HepG2 (cell line): ENCODE data around the gene LYRM4. TPM values are rescaled to one million over a fixed set of nuclear protein-coding genes. Genes with fewer than 3 reads are reported as not detected.
A peak's percentile ranks its signal among the peaks of the same experiment; 100 is the strongest.

Experiments
- ATAC-seq: fragments of 200-7000 bp; cut with Tn5 transposase; 3 replicates; pipeline ENCODE4 v1.9.1; 2020; ENCODE audit warnings: mild to moderate bottlenecking, moderate library complexity
- BruUV-seq: library from RNA; stranded (reverse); fragments of 400-500 nt; replicated peaks from 2 replicates; lab custom pipeline; 2021; lab: Mats Ljungman, UMichigan
- CTCF ChIA-PET: fragments of 300-600 bp; formaldehyde crosslinking; extraction: SDS; loops from one replicate; lab custom pipeline; 2021; ENCODE audit warnings: low total read pairs, inconsistent platforms, low intra/inter-chr PET ratio; lab: Yijun Ruan, JAX
- POLR2A ChIA-PET: fragments of 350-600 bp; sonication (Branson Sonifier 250); formaldehyde crosslinking; loops from one replicate; lab custom pipeline; 2020; ENCODE audit warnings: antibody characterized with exemption, inconsistent platforms; lab: Yijun Ruan, JAX
- DNase-seq: peaks from one replicate; pipeline ENCODE4 v3.0.0-alpha.2; 2015; ENCODE audit warnings: low spot score
- FAIRE-seq: peaks from 3 replicates; lab custom pipeline; 2011; peaks lifted over from hg19 to GRCh38; lab: Jason Lieb, UNC
- H2AFZ ChIP-seq: one replicate; pipeline ENCODE4 v1.6.1; 2011; ENCODE audit warnings: low read length, inconsistent platforms
- H3K27ac ChIP-seq: fragments of 300-600 bp; 3 replicates; pipeline ENCODE4 v1.8.0; 2011; ENCODE audit warnings: mixed run types, mild to moderate bottlenecking, mixed read lengths, low read length, inconsistent platforms; ENCODE audit not compliant: insufficient read depth; ENCODE audit errors: extremely low read length
- H3K27me3 ChIP-seq, 2 experiments: fragments of 200-600 bp in 1 of 2; 2 replicates in 1 of 2; 3 replicates in 1 of 2; pipeline versions ENCODE4 v1.6.0 to v1.8.0; 2011; ENCODE audit warnings: low read length in 2 of 2, mild to moderate bottlenecking in 2 of 2, moderate library complexity in 2 of 2, inconsistent platforms in 1 of 2; ENCODE audit not compliant: insufficient read depth in 2 of 2, control insufficient read depth in 1 of 2
- H3K36me3 ChIP-seq, 2 experiments: fragments of 200-600 bp in 1 of 2; replicated peaks in 1 of 2; 2 replicates in 1 of 2; 3 replicates in 1 of 2; pipeline versions ENCODE4 v1.5.1 to v1.8.0; 2011; ENCODE audit warnings: low read length in 2 of 2, inconsistent platforms in 1 of 2; ENCODE audit not compliant: insufficient read depth in 2 of 2, control insufficient read depth in 1 of 2
- H3K4me1 ChIP-seq: 2 replicates; pipeline ENCODE4 v1.5.1; 2012; ENCODE audit warnings: low read length, inconsistent platforms; ENCODE audit not compliant: insufficient read depth
- H3K4me2 ChIP-seq: 2 replicates; pipeline ENCODE4 v1.6.0; 2011; ENCODE audit warnings: low read depth, low read length, inconsistent platforms
- H3K4me3 ChIP-seq, 3 experiments: fragments of 200-600 bp in 1 of 3; sonication (generic), shearing (Covaris generic) in 1 of 3; replicated peaks in 1 of 3; 2 replicates each; pipeline ENCODE4 v1.5.1; 2011 to 2016; ENCODE audit warnings: low read length in 3 of 3, inconsistent platforms in 2 of 3, low read depth in 2 of 3, mild to moderate bottlenecking in 2 of 3, control low read depth in 1 of 3, mixed read lengths in 1 of 3; ENCODE audit not compliant: insufficient read depth in 1 of 3
- H3K79me2 ChIP-seq: one replicate; pipeline ENCODE4 v1.6.1; 2011; ENCODE audit warnings: low read length, inconsistent platforms; ENCODE audit not compliant: insufficient read depth
- H3K9ac ChIP-seq: 2 replicates; pipeline ENCODE4 v1.6.0; 2011; ENCODE audit warnings: mild to moderate bottlenecking, low read depth, low read length, inconsistent platforms; ENCODE audit not compliant: insufficient read depth
- H3K9me3 ChIP-seq: 2 replicates; pipeline ENCODE4 v1.5.1; 2012; ENCODE audit warnings: mild to moderate bottlenecking, low read length
- H4K20me1 ChIP-seq: 2 replicates; pipeline ENCODE4 v1.6.0; 2011; ENCODE audit warnings: inconsistent platforms, mild to moderate bottlenecking, low read length, moderate library complexity; ENCODE audit not compliant: insufficient read depth
- EED ChIP-seq: sonication (generic); formaldehyde crosslinking; IDR thresholded peaks from 2 replicates; pipeline ENCODE4 v1.5.0; 2020; ENCODE audit warnings: mild to moderate bottlenecking, missing genetic modification reagents
- FOXP1 ChIP-seq, 2 experiments: fragments of 450-650 bp in 1 of 2; IDR thresholded peaks; 2 replicates each; pipeline ENCODE4 v1.6.1; 2017 to 2018; ENCODE audit warnings: antibody characterized with exemption in 1 of 2
- KLF15 ChIP-seq: sonication (generic); formaldehyde crosslinking; IDR thresholded peaks from 2 replicates; pipeline ENCODE4 v1.8.1; 2023; ENCODE audit warnings: borderline replicate concordance, mild to moderate bottlenecking, inconsistent platforms, missing genetic modification reagents, mixed read lengths
- MAFF ChIP-seq: IDR thresholded peaks from 2 replicates; pipeline ENCODE4 v1.6.1; 2011; ENCODE audit warnings: low read depth, low read length, improper control_type of control experiment
- MAFK ChIP-seq, 2 experiments: IDR thresholded peaks in 1 of 2; conservative IDR thresholded peaks in 1 of 2; 2 replicates each; pipeline ENCODE4 v1.6.1; 2011; ENCODE audit warnings: improper control_type of control experiment in 2 of 2, low read length in 2 of 2
- MZF1 ChIP-seq: sonication (generic); formaldehyde crosslinking; IDR thresholded peaks from 2 replicates; pipeline ENCODE4 v1.8.1; 2023; ENCODE audit warnings: mild to moderate bottlenecking, missing genetic modification reagents, borderline replicate concordance
- NFE2L2 ChIP-seq: fragments of 150-350 bp; IDR thresholded peaks from 2 replicates; pipeline ENCODE4 v1.6.1; 2014; ENCODE audit warnings: low read length
- SMAD1 ChIP-seq: sonication (generic); formaldehyde crosslinking; IDR thresholded peaks from 2 replicates; pipeline ENCODE4 v1.4.0; 2020; ENCODE audit warnings: missing genetic modification reagents, low read depth, mild to moderate bottlenecking, borderline replicate concordance
- ZBTB3 ChIP-seq: sonication (generic); formaldehyde crosslinking; IDR thresholded peaks from 2 replicates; pipeline ENCODE4 v1.4.0; 2020; ENCODE audit warnings: low read depth, mild to moderate bottlenecking, moderate library complexity, missing genetic modification reagents, borderline replicate concordance
- WGBS: methylation state at CpG from one replicate; pipeline ENCODE4 v1.1.6; 2017; ENCODE audit warnings: low lambda C conversion rate; 5-methylcytosine and 5-hydroxymethylcytosine counted together
- in situ Hi-C: cut with HindIII; loops from 2 replicates; pipeline ENCODE4 v1.10.0; 2017; ENCODE audit warnings: low pct_unique_long_range_greater_than_20kb; ENCODE audit not compliant: extremely low pct_ligation_motif_present
- intact Hi-C: fragments of 100-400 bp; cut with micrococcal nuclease; formaldehyde crosslinking; loops from one replicate; pipeline ENCODE4 v1.10.0; 2022; ENCODE audit not compliant: unreplicated experiment
- polyA plus RNA-seq, 8 experiments: library from polyadenylated mRNA; depleted of rRNA in 3 of 8; stranded (reverse) in 7 of 8; unstranded in 1 of 8; fragments of >200 nt; fragmentation: Illumina TruSeq in 4 of 8; extraction: Trizol in 4 of 8; gene quantifications; 2 replicates each; pipeline versions ENCODE4 v1.2.1 to v1.2.3, GENCODE V29; 2011 to 2016; ENCODE audit warnings: low read depth in 4 of 8, missing spikeins in 1 of 8, mixed read lengths in 1 of 8; ENCODE audit not compliant: insufficient read depth in 1 of 8
- total RNA-seq, 5 experiments: library from RNA; depleted of rRNA; stranded (reverse); fragments of >200 nt; fragmentation: Illumina TruSeq; extraction: Trizol; gene quantifications; 2 replicates each; pipeline ENCODE4 v1.2.3, GENCODE V29; 2016; ENCODE audit warnings: low read depth in 1 of 5
- TF ChIP-seq, protein P1 (sequence below): sonication (generic); formaldehyde crosslinking; IDR thresholded peaks from 2 replicates; pipeline ENCODE4 v1.4.0; 2020; ENCODE audit warnings: missing genetic modification reagents
- TF ChIP-seq, protein P2 (sequence below): sonication (generic); formaldehyde crosslinking; IDR thresholded peaks from 2 replicates; pipeline ENCODE4 v1.8.0; 2022; ENCODE audit warnings: missing genetic modification reagents, low read depth, mild to moderate bottlenecking, borderline replicate concordance
- TF ChIP-seq, protein P3 (sequence below): sonication (generic); formaldehyde crosslinking; IDR thresholded peaks from 2 replicates; pipeline ENCODE4 v1.4.0; 2020; ENCODE audit warnings: missing genetic modification reagents, mild to moderate bottlenecking, borderline replicate concordance
- TF ChIP-seq, protein P4 (sequence below): sonication (generic); formaldehyde crosslinking; IDR thresholded peaks from 2 replicates; pipeline ENCODE4 v1.4.0; 2020; ENCODE audit warnings: missing genetic modification reagents
- TF ChIP-seq, protein P5 (sequence below): sonication (generic); formaldehyde crosslinking; conservative IDR thresholded peaks from 2 replicates; pipeline ENCODE4 v1.4.0; 2020; ENCODE audit warnings: missing genetic modification reagents

LYRM4 gene
- total and polyA plus RNA-seq, 2 of the 13 experiments (the other 11 are each of a cell fraction or from before 2014, with no cell fraction given) = 64.6 to 67.5 TPM

DNA sequence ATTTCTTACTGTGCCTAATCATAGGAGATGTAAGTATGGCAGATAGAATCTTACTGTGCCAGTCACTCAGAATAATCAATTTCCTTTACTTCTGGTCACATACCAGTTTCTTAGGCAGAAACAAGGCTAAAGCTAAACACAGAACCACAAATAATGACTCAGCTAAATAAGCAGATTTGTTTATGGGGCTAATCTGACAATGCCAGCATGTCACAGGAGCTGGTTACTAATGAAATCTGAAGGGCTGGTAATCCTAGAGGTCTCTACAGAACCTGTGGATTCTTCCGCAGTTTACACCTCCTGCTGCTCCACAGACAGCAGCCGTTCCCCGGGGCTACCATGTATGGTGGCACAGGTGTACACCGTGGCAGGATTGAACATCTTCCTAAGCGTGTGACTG, 80.8 kb downstream of the LYRM4 start:
- Histone ChIP-seq H3K9ac (no peak overlapping the region), H3K9me3 (no peaks in the 10 kb centered on the region), H3K27ac (no peak overlapping the region), H3K27me3 (no peaks in the 10 kb centered on the region), H3K4me2 (no peak overlapping the region), H3K36me3 (peaks cover 0 to 9% of the 10 kb centered on the region in 2 experiments; a peak in 2 of 5 replicates), H2AFZ (no peak overlapping the region), H3K4me3 (no peak overlapping the region), H4K20me1 (no peaks in the 10 kb centered on the region), H3K79me2 (peaks cover 2% of the 10 kb centered on the region), H3K4me1 (peaks cover 4% of the 10 kb centered on the region; the same call in 1 of the 2 replicates)
- BruUV-seq = no TSS peak
- CTCF ChIA-PET = no interaction called here
- POLR2A ChIA-PET = no interaction called here
- no peak for FAIRE-seq
- peak; percentile 38; the same call in 1 of the 3 replicates for ATAC-seq
- WGBS = 100% methylated on average over 5 of the region's 5 CpGs
- in situ Hi-C loops = no loop called here
- no peak for DNase-seq
- intact Hi-C loops = no loop called here
- no peak for TF ChIP-seq MZF1 (CRISPR knock-in tag)
- peak; percentile 77 to 81 for TF ChIP-seq MAFK (conservative IDR thresholded peaks at IDR 0.05 in 1 of 2, IDR thresholded peaks at IDR 0.05 in 1 of 2; ENCODE audit: low read length in 2 of 2)
- no peak for TF ChIP-seq ZBTB3 (CRISPR knock-in tag)
- TF ChIP-seq, protein P1, sequence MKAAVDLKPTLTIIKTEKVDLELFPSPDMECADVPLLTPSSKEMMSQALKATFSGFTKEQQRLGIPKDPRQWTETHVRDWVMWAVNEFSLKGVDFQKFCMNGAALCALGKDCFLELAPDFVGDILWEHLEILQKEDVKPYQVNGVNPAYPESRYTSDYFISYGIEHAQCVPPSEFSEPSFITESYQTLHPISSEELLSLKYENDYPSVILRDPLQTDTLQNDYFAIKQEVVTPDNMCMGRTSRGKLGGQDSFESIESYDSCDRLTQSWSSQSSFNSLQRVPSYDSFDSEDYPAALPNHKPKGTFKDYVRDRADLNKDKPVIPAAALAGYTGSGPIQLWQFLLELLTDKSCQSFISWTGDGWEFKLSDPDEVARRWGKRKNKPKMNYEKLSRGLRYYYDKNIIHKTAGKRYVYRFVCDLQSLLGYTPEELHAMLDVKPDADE (CRISPR knock-in tag) = no peak
- no peak for TF ChIP-seq EED
- TF ChIP-seq, protein P2, sequence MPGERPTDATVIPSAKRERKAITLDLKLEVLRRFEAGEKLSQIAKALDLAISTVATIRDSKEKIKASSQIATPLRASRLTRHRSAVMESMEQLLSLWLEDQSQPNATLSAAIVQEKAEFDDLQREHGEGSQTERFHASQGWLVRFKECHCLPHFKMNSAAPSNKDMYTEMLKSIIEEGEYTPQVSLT (CRISPR knock-in tag) = no peak
- TF ChIP-seq, protein P3, sequence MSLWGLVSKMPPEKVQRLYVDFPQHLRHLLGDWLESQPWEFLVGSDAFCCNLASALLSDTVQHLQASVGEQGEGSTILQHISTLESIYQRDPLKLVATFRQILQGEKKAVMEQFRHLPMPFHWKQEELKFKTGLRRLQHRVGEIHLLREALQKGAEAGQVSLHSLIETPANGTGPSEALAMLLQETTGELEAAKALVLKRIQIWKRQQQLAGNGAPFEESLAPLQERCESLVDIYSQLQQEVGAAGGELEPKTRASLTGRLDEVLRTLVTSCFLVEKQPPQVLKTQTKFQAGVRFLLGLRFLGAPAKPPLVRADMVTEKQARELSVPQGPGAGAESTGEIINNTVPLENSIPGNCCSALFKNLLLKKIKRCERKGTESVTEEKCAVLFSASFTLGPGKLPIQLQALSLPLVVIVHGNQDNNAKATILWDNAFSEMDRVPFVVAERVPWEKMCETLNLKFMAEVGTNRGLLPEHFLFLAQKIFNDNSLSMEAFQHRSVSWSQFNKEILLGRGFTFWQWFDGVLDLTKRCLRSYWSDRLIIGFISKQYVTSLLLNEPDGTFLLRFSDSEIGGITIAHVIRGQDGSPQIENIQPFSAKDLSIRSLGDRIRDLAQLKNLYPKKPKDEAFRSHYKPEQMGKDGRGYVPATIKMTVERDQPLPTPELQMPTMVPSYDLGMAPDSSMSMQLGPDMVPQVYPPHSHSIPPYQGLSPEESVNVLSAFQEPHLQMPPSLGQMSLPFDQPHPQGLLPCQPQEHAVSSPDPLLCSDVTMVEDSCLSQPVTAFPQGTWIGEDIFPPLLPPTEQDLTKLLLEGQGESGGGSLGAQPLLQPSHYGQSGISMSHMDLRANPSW (CRISPR knock-in tag) = no peak
- peak; percentile 80 for TF ChIP-seq MAFF
- TF ChIP-seq KLF15 = no peak
- TF ChIP-seq, protein P4, sequence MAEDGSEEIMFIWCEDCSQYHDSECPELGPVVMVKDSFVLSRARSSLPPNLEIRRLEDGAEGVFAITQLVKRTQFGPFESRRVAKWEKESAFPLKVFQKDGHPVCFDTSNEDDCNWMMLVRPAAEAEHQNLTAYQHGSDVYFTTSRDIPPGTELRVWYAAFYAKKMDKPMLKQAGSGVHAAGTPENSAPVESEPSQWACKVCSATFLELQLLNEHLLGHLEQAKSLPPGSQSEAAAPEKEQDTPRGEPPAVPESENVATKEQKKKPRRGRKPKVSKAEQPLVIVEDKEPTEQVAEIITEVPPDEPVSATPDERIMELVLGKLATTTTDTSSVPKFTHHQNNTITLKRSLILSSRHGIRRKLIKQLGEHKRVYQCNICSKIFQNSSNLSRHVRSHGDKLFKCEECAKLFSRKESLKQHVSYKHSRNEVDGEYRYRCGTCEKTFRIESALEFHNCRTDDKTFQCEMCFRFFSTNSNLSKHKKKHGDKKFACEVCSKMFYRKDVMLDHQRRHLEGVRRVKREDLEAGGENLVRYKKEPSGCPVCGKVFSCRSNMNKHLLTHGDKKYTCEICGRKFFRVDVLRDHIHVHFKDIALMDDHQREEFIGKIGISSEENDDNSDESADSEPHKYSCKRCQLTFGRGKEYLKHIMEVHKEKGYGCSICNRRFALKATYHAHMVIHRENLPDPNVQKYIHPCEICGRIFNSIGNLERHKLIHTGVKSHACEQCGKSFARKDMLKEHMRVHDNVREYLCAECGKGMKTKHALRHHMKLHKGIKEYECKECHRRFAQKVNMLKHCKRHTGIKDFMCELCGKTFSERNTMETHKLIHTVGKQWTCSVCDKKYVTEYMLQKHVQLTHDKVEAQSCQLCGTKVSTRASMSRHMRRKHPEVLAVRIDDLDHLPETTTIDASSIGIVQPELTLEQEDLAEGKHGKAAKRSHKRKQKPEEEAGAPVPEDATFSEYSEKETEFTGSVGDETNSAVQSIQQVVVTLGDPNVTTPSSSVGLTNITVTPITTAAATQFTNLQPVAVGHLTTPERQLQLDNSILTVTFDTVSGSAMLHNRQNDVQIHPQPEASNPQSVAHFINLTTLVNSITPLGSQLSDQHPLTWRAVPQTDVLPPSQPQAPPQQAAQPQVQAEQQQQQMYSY (CRISPR knock-in tag) = no peak
- TF ChIP-seq FOXP1 (IDR thresholded peaks at IDR 0.05) = no peak
- TF ChIP-seq FOXP1 (CRISPR knock-in tag; IDR thresholded peaks at IDR 0.05) = no peak
- TF ChIP-seq, protein P5, sequence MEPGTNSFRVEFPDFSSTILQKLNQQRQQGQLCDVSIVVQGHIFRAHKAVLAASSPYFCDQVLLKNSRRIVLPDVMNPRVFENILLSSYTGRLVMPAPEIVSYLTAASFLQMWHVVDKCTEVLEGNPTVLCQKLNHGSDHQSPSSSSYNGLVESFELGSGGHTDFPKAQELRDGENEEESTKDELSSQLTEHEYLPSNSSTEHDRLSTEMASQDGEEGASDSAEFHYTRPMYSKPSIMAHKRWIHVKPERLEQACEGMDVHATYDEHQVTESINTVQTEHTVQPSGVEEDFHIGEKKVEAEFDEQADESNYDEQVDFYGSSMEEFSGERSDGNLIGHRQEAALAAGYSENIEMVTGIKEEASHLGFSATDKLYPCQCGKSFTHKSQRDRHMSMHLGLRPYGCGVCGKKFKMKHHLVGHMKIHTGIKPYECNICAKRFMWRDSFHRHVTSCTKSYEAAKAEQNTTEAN = no peak
- no peak for TF ChIP-seq SMAD1 (CRISPR knock-in tag)
- peak; percentile 86 for TF ChIP-seq NFE2L2
